Activated B cell treated with CpG ODN at 0.5 μM for 24 hours (primary cell): ENCODE measurements around the gene TP53I13. TPM values are rescaled to one million over a fixed set of nuclear protein-coding genes. Genes with fewer than 3 reads are reported as not detected.
A peak's percentile ranks its signal among the peaks of the same experiment; 100 is the strongest.

Experiments
- ATAC-seq: fragments of 200-7000 bp; cut with Tn5 transposase; one replicate; pipeline ENCODE4 v1.10.0; 2021; ENCODE audit warnings: low read depth, mild to moderate bottlenecking, moderate library complexity
- CTCF ChIA-PET: fragments of 350-600 bp; sonication (Branson Sonifier 250); formaldehyde crosslinking; loops from one replicate; lab custom pipeline; 2021; ENCODE audit warnings: antibody characterized with exemption; lab: Charles Lee
- POLR2A ChIA-PET: fragments of 350-600 bp; sonication (Branson Sonifier 250); formaldehyde crosslinking; loops from one replicate; lab custom pipeline; 2021; ENCODE audit warnings: antibody characterized with exemption; lab: Charles Lee
- DNase-seq: peaks from one replicate; pipeline ENCODE4 v3.0.0; 2022
- H3K27ac Mint-ChIP-seq: one replicate; pipeline ENCODE4 v1.8.0; 2020; ENCODE audit warnings: mixed read lengths
- H3K27me3 Mint-ChIP-seq: one replicate; pipeline ENCODE4 v1.8.0; 2021; ENCODE audit warnings: mixed read lengths
- H3K36me3 Mint-ChIP-seq: one replicate; pipeline ENCODE4 v1.8.0; 2021; ENCODE audit warnings: low read depth, mixed read lengths
- H3K4me1 Mint-ChIP-seq: one replicate; pipeline ENCODE4 v1.8.0; 2021; ENCODE audit warnings: mixed read lengths
- H3K4me3 Mint-ChIP-seq: one replicate; pipeline ENCODE4 v1.8.0; 2020; ENCODE audit warnings: mild to moderate bottlenecking, mixed read lengths
- H3K9me3 Mint-ChIP-seq: one replicate; pipeline ENCODE4 v1.8.0; 2020; ENCODE audit warnings: mixed read lengths
- intact Hi-C: fragments of 100-400 bp; cut with micrococcal nuclease; formaldehyde crosslinking; loops from one replicate; pipeline ENCODE4 v1.15.1; 2024
- total RNA-seq: library from RNA; stranded (reverse); gene quantifications from 2 replicates; pipeline ENCODE4 v1.2.3, GENCODE V29; 2022
- TF ChIP-seq, protein P1 (sequence below): fragments of 200-600 bp; IDR thresholded peaks from one replicate; pipeline ENCODE4 v1.8.0; 2022; ENCODE audit warnings: antibody characterized with exemption, mild to moderate bottlenecking

TP53I13 gene
- total RNA-seq, 1 donor from 2014 or later, result 71.2 TPM

DNA sequence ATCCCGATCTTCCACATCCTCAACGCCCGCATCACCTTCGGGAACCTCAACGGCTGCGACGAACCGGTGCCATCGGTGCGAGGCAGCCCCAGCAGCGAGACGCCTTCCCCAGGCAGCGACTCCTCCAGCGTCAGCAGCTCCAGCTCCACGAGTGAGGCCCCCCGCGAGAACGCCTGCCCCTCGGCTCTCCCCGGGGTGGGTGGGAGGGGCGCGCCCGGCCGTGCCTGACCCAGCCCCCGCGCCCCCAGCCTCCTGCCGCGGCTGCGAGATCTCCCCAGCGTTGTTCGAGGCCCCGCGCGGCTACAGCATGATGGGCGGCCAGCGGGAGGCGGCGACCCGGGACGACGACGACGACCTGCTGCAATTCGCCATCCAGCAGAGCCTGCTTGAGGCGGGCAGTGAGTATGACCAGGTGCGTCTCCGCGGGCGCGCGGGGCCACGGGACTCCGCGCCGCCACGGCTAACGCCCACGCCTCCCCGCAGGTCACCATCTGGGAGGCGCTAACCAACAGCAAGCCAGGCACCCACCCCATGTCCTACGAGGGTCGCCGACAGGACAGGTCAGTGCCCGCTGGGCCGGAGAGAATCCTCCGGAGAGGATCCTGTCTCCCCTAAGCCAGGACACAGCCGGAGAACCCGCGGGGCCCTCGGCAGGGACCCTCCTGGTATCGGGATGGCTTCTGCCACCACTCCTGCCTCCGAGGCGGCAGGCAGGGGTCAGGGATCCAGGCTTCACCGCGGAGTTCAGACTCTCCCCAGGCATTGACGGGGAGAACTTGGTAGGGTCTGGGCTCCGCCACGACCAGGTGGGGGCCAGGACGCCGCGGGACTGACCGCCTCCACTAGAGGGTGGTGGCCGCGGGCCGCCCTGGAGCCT, 44.1 kb downstream of the TP53I13 start:
- DNase-seq (no peak), ATAC-seq (no peak)
- H3K4me3 Mint-ChIP-seq, result peak overlapping the region; percentile 69
- peaks cover 3% of the 10 kb centered on the region for H3K27me3 Mint-ChIP-seq
- TF ChIP-seq, protein P1, sequence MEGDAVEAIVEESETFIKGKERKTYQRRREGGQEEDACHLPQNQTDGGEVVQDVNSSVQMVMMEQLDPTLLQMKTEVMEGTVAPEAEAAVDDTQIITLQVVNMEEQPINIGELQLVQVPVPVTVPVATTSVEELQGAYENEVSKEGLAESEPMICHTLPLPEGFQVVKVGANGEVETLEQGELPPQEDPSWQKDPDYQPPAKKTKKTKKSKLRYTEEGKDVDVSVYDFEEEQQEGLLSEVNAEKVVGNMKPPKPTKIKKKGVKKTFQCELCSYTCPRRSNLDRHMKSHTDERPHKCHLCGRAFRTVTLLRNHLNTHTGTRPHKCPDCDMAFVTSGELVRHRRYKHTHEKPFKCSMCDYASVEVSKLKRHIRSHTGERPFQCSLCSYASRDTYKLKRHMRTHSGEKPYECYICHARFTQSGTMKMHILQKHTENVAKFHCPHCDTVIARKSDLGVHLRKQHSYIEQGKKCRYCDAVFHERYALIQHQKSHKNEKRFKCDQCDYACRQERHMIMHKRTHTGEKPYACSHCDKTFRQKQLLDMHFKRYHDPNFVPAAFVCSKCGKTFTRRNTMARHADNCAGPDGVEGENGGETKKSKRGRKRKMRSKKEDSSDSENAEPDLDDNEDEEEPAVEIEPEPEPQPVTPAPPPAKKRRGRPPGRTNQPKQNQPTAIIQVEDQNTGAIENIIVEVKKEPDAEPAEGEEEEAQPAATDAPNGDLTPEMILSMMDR, result no peak
- CTCF ChIA-PET, result interaction anchor here (0.8 to 2.1 kb wide), 10 partner anchors 14 to 243 kb away, joined by 3 to 10 read pairs (median 4); partner anchors contain the start of gene ANKRD13B
- no peaks in the 10 kb centered on the region for H3K36me3 Mint-ChIP-seq
- no peaks in the 10 kb centered on the region for H3K9me3 Mint-ChIP-seq
- no peak overlapping the region for H3K27ac Mint-ChIP-seq
- POLR2A ChIA-PET, result interaction anchor here (0.9 to 1.5 kb wide), 5 partner anchors 10 to 46 kb away, joined by 3 to 10 read pairs (median 3); partner anchors contain the start of genes ABHD15 and CORO6
- intact Hi-C loops, result loop anchor here (1.0 to 10.0 kb wide), 2 partner anchors 32 to 468 kb away; no protein-coding TSS in a partner anchor
- H3K4me1 Mint-ChIP-seq, result peaks cover 38% of the 10 kb centered on the region

DNA sequence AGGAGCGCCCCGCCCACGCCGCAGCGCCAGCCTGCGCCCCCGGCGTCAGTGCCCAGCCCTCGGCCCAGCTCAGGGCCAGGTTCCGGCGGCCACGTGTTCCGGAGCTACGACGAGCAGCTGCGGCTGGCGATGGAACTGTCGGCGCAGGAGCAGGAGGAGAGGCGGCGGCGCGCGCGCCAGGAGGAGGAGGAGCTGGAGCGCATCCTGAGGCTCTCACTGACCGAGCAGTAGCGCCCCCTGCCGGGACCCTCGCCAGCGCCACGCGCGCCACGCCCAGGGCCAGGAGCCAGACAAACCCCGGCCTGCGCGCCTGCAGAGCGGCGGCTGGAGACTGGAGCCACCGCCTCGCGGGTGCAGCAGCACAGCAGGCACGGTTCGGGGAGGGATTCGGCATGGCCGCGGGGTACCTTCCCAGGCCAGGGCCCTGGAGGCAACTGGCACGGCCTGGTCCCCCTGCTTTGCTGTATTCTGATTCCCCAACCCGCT, 44.9 kb downstream of the TP53I13 start:
- DNase-seq (peak; percentile 91), ATAC-seq (peak; percentile 31)
- POLR2A ChIA-PET, result interaction anchor here (0.6 to 1.5 kb wide), 10 partner anchors 9 to 316 kb away, joined by 3 to 10 read pairs (median 4); partner anchors contain the start of genes ABHD15, CORO6 and SSH2
- CTCF ChIA-PET, result interaction anchor here (0.8 to 2.1 kb wide), 11 partner anchors 13 to 244 kb away, joined by 3 to 10 read pairs (median 4); partner anchors contain the start of gene ANKRD13B
- intact Hi-C loops, result loop anchor here (1.0 to 10.0 kb wide), 2 partner anchors 33 to 469 kb away; no protein-coding TSS in a partner anchor
- Mint-ChIP-seq H3K4me1 (peaks cover 38% of the 10 kb centered on the region), H3K36me3 (no peaks in the 10 kb centered on the region), H3K27ac (no peak overlapping the region), H3K4me3 (peak overlapping the region; percentile 29), H3K9me3 (no peaks in the 10 kb centered on the region), H3K27me3 (peaks cover 3% of the 10 kb centered on the region)
- TF ChIP-seq, protein P1, result peak; percentile 35

DNA sequence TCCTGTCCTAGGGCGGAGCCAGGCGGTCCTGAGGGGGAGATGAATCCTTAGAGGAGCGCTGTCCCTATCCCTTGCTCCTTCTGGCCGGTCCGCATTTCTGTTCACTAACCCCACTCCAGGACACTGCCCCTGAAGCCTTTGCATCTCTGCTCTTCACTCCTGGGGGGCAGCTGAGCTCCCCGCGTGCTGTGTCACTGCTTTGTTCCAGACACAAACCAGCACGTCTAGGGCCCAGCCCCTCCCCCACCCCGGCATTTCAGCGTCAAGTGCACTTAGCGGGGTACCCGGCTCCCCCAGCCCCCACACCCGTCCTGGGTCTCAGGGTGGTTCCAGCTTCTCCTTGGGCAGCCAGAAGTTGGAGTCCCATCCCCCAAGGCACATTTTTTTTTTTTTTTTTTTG, 45.4 kb downstream of the TP53I13 start:
- DNase-seq (no peak), ATAC-seq (no peak)
- H3K4me1 Mint-ChIP-seq, result peaks cover 38% of the 10 kb centered on the region
- TF ChIP-seq, protein P1, result no peak
- H3K27ac Mint-ChIP-seq, result no peak overlapping the region
- peak overlapping the region; percentile 29 for H3K4me3 Mint-ChIP-seq
- CTCF ChIA-PET, result interaction anchor here (0.8 to 2.1 kb wide), 10 partner anchors 22 to 244 kb away, joined by 3 to 10 read pairs (median 4); partner anchors contain the start of gene ANKRD13B
- POLR2A ChIA-PET, result interaction anchor here (0.6 to 1.5 kb wide), 10 partner anchors 9 to 316 kb away, joined by 3 to 10 read pairs (median 4); partner anchors contain the start of genes ABHD15, CORO6 and SSH2
- intact Hi-C loops, result loop anchor here (1.0 to 10.0 kb wide), 3 partner anchors 34 to 469 kb away; partner anchors contain the start of gene TP53I13
- H3K9me3 Mint-ChIP-seq, result no peaks in the 10 kb centered on the region
- peaks cover 3% of the 10 kb centered on the region for H3K27me3 Mint-ChIP-seq
- H3K36me3 Mint-ChIP-seq, result no peaks in the 10 kb centered on the region

DNA sequence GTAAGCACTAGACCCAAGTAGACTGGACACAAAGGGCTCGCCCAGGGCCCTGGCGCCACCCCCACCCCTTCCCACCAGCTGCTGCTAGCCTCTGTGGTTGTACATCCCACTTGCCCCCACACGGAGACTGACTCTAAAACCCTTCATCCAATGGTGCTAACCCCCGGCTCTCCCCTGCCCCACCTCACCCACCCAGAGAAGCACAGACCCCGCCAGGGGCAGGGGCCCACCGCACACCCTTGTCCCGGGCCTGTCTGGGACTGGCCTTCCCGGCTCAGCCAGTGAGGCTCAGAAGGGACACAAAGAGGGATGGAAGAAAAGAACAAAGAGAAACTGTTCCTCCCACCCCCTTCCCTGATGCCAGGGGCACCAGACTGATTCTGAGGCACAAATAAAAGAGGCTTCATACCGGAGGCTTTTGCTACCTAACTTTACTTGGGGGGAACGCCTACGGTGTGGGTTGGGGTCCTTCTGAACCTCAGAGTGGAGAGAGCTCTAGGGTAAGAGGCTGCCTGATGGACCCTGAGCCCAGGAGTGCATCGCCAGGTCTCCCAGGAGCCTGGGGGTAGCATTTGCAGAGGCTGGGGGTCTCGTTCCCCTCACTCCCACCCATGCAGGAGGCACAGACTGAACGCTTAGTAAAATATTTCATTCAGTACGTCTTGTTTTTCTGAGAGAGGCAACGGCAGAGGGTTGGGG, 46.0 kb downstream of the TP53I13 start:
- peak overlapping the region; percentile 83 for H3K4me3 Mint-ChIP-seq
- ChIA-PET CTCF (interaction anchor here (1.3 to 4.2 kb wide), 6 partner anchors 22 to 316 kb away, joined by 3 to 57 read pairs (median 10); partner anchors contain the start of genes ANKRD13B and SSH2), POLR2A (interaction anchor here (0.6 to 1.7 kb wide), 9 partner anchors 8 to 316 kb away, joined by 3 to 10 read pairs (median 4); partner anchors contain the start of genes CORO6 and SSH2)
- H3K27ac Mint-ChIP-seq, result no peak overlapping the region
- ATAC-seq (no peak), DNase-seq (no peak)
- H3K36me3 Mint-ChIP-seq, result no peaks in the 10 kb centered on the region
- intact Hi-C loops, result loop anchor here (1.0 to 10.0 kb wide), 3 partner anchors 23 to 470 kb away; partner anchors contain the start of gene TP53I13
- TF ChIP-seq, protein P1, result no peak
- no peaks in the 10 kb centered on the region for H3K9me3 Mint-ChIP-seq
- H3K27me3 Mint-ChIP-seq, result peaks cover 3% of the 10 kb centered on the region
- H3K4me1 Mint-ChIP-seq, result peaks cover 38% of the 10 kb centered on the region
